ENCODE data around the gene PALM2AKAP2.
"Not testable (repeated sequence)": the region's sequence is repeated elsewhere in the genome, so short reads cannot be mapped to it uniquely, and the experiment has no call there.

Gene PALM2AKAP2

GRCh38 chr9:109811876-109812275 is 31.9 kb downstream of the PALM2AKAP2 start:
- DNase-seq: no peak

GRCh38 chr9:109812331-109812730 is 32.3 kb downstream of the PALM2AKAP2 start:
- no peak for DNase-seq

GRCh38 chr9:109812818-109813281 is 32.9 kb downstream of the PALM2AKAP2 start:
- no peak for DNase-seq

- no peak for DNase-seq
Measured at GRCh38 chr9:109813303-109813702, 33.3 kb downstream of the PALM2AKAP2 start.

GRCh38 chr9:109813829-109814228 is 33.8 kb downstream of the PALM2AKAP2 start:
- DNase-seq: no peak

- DNase-seq: no peak
Measured at GRCh38 chr9:109815366-109815947, 35.5 kb downstream of the PALM2AKAP2 start.

GRCh38 chr9:109816490-109816889 is 36.5 kb downstream of the PALM2AKAP2 start:
- no peak for DNase-seq

- no peak for DNase-seq
Measured at GRCh38 chr9:109817146-109817845, 37.3 kb downstream of the PALM2AKAP2 start.

- DNase-seq: no peak
Measured at GRCh38 chr9:109817846-109818472, 38.0 kb downstream of the PALM2AKAP2 start.

GRCh38 chr9:109821711-109822110 is 41.7 kb downstream of the PALM2AKAP2 start:
- no peak for DNase-seq

- not testable (repeated sequence) for DNase-seq
Measured at GRCh38 chr9:109825383-109825782, 45.4 kb downstream of the PALM2AKAP2 start.

GRCh38 chr9:109826559-109826958 is 46.6 kb downstream of the PALM2AKAP2 start:
- no peak for DNase-seq

- DNase-seq: no peak
Measured at GRCh38 chr9:109828254-109828653, 48.3 kb downstream of the PALM2AKAP2 start.

Measured in stimulated activated naive CD4-positive, alpha-beta T cell treated with Interleukin-2 at 50 U/mL for 16 hours (primary cell).